K562 (cell line): ENCODE data around the gene PILRA. TPM values are rescaled to one million over a fixed set of nuclear protein-coding genes. Genes with fewer than 3 reads are reported as not detected.

Experiments used
- ARID2 ChIP-seq: fragments of 450-650 bp; IDR thresholded peaks from 2 replicates; pipeline ENCODE4 v1.6.1; 2017; ENCODE audit warnings: antibody characterized with exemption, mild to moderate bottlenecking
- ARNT ChIP-seq, 2 experiments: fragments of 450-650 bp; IDR thresholded peaks; 2 replicates each; pipeline ENCODE4 v1.6.1; 2016; ENCODE audit warnings: mild to moderate bottlenecking in 1 of 2
- ATF1 ChIP-seq, 2 experiments: fragments of 450-650 bp in 1 of 2; IDR thresholded peaks; 2 replicates each; pipeline ENCODE4 v1.6.1; 2016; ENCODE audit warnings: missing compliant biosample characterization in 1 of 2, missing genetic modification characterization in 1 of 2
- BRF1 ChIP-seq: IDR thresholded peaks from 3 replicates; pipeline ENCODE4 v1.6.1; 2011; ENCODE audit warnings: borderline replicate concordance, mild to moderate bottlenecking; ENCODE audit not compliant: insufficient read length; ENCODE audit errors: extremely low read depth
- C11orf30 ChIP-seq: fragments of 450-650 bp; IDR thresholded peaks from 2 replicates; pipeline ENCODE4 v1.6.1; 2016; ENCODE audit warnings: low read depth, mild to moderate bottlenecking
- CREM ChIP-seq: IDR thresholded peaks from 2 replicates; pipeline ENCODE4 v1.6.1; 2014; ENCODE audit warnings: antibody characterized with exemption, low read depth
- MAFK ChIP-seq: IDR thresholded peaks from 2 replicates; pipeline ENCODE4 v1.6.1; 2011; ENCODE audit warnings: low read length, improper control_type of control experiment
- NFE2 ChIP-seq: IDR thresholded peaks from 2 replicates; pipeline ENCODE4 v1.6.1; 2014; ENCODE audit warnings: antibody characterized with exemption, low read depth
- NR3C1 ChIP-seq: sonication (generic); formaldehyde crosslinking; IDR thresholded peaks from 2 replicates; pipeline ENCODE4 v1.8.1; 2022; ENCODE audit warnings: missing genetic modification reagents
- RB1 ChIP-seq: fragments of 450-650 bp; IDR thresholded peaks from 2 replicates; pipeline ENCODE4 v1.6.1; 2017; ENCODE audit warnings: low read depth, mild to moderate bottlenecking
- SMC3 ChIP-seq: conservative IDR thresholded peaks from 2 replicates; pipeline ENCODE4 v1.6.1; 2011; ENCODE audit warnings: low read depth, low read length, improper control_type of control experiment; ENCODE audit not compliant: insufficient read depth
- ZBTB1 ChIP-seq: sonication (generic); formaldehyde crosslinking; IDR thresholded peaks from 2 replicates; pipeline ENCODE4 v1.8.1; 2023; ENCODE audit warnings: missing genetic modification reagents, low read depth, mild to moderate bottlenecking, borderline replicate concordance
- ZFP36 ChIP-seq: fragments of 150-350 bp; IDR thresholded peaks from 2 replicates; pipeline ENCODE4 v1.6.1; 2018; ENCODE audit warnings: low read length, low read depth; ENCODE audit not compliant: partially characterized antibody
- ZNF263 ChIP-seq: sonication (generic); formaldehyde crosslinking; IDR thresholded peaks from 2 replicates; pipeline ENCODE4 v1.8.0; 2022; ENCODE audit warnings: mild to moderate bottlenecking, missing genetic modification reagents, borderline replicate concordance
- ZNF311 ChIP-seq: fragments of 250-450 bp; sonication (Bioruptor Pico); IDR thresholded peaks from 2 replicates; pipeline ENCODE4 v1.4.0; 2020; ENCODE audit warnings: mild to moderate bottlenecking, moderate library complexity
- polyA plus RNA-seq, 8 experiments: library from polyadenylated mRNA; depleted of rRNA in 4 of 8; stranded (reverse) in 5 of 8; unstranded in 3 of 8; fragments of >200 nt; fragmentation: Nextera tagmentation in 2 of 8; fragmentation: Illumina TruSeq in 1 of 8; extraction: Ambion mirVana in 2 of 8; extraction: Trizol in 1 of 8; gene quantifications; 2 replicates each; pipeline versions ENCODE4 v1.2.1 to v1.2.3, GENCODE V29; 2011 to 2014; ENCODE audit warnings: inconsistent platforms in 1 of 8, missing spikeins in 1 of 8
- total RNA-seq, 7 experiments: library from RNA; depleted of rRNA in 6 of 7; stranded (reverse); fragments of >200 nt in 6 of 7; fragmentation: Illumina TruSeq in 2 of 7; extraction: Trizol in 2 of 7; gene quantifications; 2 replicates each; pipeline versions ENCODE4 v1.2.1 to v1.2.3, GENCODE V29; 2011 to 2021; ENCODE audit warnings: low replicate concordance in 1 of 7
- TF ChIP-seq, protein P1 (sequence below): fragments of 250-450 bp; sonication (Bioruptor Pico); IDR thresholded peaks from 2 replicates; pipeline ENCODE4 v1.5.0; 2020; ENCODE audit warnings: mild to moderate bottlenecking
- TF ChIP-seq, protein P2 (sequence below), 3 experiments: IDR thresholded peaks in 2 of 3; conservative IDR thresholded peaks in 1 of 3; 2 replicates each; pipeline ENCODE4 v1.5.1; 2011 to 2012; ENCODE audit warnings: low read length in 3 of 3, mild to moderate bottlenecking in 3 of 3, control low read depth in 2 of 3, improper control_type of control experiment in 1 of 3, inconsistent platforms in 1 of 3, low read depth in 1 of 3, mixed read lengths in 1 of 3, moderate library complexity in 1 of 3; ENCODE audit not compliant: insufficient read depth in 2 of 3
- TF ChIP-seq, protein P3 (sequence below), 2 experiments: fragments of 450-650 bp; formaldehyde crosslinking in 1 of 2; IDR thresholded peaks; 2 replicates each; pipeline versions ENCODE4 v1.4.0 to v1.6.1; 2014 to 2020; ENCODE audit warnings: mild to moderate bottlenecking in 2 of 2, borderline replicate concordance in 1 of 2, low read depth in 1 of 2

PILRA gene
- total and polyA plus RNA-seq, 9 of the 15 experiments (the other 6 are each of a cell fraction or from before 2014, with no cell fraction given), result 0.13 to 1.8 (median 0.62) TPM

DNA sequence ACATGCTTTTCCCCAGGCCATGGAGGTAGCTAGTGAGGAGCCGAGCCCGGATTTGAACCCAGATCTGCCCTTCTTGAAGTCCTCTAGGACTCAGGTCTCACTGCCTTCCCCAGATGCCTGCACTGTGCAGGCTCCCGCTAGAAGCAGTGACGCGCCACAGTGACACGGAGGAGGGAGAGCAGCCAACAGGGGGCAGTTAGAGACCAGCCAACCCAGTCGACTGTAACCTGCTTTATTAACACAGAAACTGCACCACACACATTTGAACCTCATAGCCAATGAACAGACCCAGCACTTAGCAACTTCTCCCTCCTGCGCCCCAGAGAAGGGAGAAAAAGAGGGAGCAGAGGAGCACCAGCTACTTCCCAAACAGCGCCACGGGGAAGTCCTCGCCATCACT lies 27.4 kb downstream of the PILRA start (continued):
- TF ChIP-seq ZBTB1 (CRISPR knock-in tag) (no peak), ZFP36 (peak; percentile 33), RB1 (peak; percentile 64; the same call in 1 of the 2 replicates), ZNF311 (CRISPR knock-in tag) (no peak), MAFK (no peak), ARNT (IDR thresholded peaks at IDR 0.05) (0 out of 4 replicates have a peak, but pooled peaks of 1 of the 2 experiments have one; percentile 41), C11orf30 (no peak), NFE2 (peak; percentile 15; the same call in 1 of the 2 replicates), ATF1 (CRISPR knock-in tag; IDR thresholded peaks at IDR 0.05) (peak; percentile 71), ATF1 (tag; IDR thresholded peaks at IDR 0.05) (peak; percentile 91), BRF1 (no peak), NR3C1 (CRISPR knock-in tag) (no peak), ARID2 (peak; percentile 65), ZNF263 (CRISPR knock-in tag) (peak; percentile 88), CREM (peak; percentile 94), SMC3 (peak; percentile 82)
- TF ChIP-seq, protein P1, sequence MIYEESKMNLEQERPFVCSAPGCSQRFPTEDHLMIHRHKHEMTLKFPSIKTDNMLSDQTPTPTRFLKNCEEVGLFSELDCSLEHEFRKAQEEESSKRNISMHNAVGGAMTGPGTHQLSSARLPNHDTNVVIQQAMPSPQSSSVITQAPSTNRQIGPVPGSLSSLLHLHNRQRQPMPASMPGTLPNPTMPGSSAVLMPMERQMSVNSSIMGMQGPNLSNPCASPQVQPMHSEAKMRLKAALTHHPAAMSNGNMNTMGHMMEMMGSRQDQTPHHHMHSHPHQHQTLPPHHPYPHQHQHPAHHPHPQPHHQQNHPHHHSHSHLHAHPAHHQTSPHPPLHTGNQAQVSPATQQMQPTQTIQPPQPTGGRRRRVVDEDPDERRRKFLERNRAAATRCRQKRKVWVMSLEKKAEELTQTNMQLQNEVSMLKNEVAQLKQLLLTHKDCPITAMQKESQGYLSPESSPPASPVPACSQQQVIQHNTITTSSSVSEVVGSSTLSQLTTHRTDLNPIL (CRISPR knock-in tag), result no peak
- TF ChIP-seq, protein P2, sequence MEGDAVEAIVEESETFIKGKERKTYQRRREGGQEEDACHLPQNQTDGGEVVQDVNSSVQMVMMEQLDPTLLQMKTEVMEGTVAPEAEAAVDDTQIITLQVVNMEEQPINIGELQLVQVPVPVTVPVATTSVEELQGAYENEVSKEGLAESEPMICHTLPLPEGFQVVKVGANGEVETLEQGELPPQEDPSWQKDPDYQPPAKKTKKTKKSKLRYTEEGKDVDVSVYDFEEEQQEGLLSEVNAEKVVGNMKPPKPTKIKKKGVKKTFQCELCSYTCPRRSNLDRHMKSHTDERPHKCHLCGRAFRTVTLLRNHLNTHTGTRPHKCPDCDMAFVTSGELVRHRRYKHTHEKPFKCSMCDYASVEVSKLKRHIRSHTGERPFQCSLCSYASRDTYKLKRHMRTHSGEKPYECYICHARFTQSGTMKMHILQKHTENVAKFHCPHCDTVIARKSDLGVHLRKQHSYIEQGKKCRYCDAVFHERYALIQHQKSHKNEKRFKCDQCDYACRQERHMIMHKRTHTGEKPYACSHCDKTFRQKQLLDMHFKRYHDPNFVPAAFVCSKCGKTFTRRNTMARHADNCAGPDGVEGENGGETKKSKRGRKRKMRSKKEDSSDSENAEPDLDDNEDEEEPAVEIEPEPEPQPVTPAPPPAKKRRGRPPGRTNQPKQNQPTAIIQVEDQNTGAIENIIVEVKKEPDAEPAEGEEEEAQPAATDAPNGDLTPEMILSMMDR (IDR thresholded peaks at IDR 0.05 in 2 of 3, conservative IDR thresholded peaks at IDR 0.05 in 1 of 3; ENCODE audit: insufficient read depth in 2 of 3, low read depth in 1 of 3, low read length in 3 of 3), result peak; percentile 95 to 97 (median 97)
- TF ChIP-seq, protein P3, sequence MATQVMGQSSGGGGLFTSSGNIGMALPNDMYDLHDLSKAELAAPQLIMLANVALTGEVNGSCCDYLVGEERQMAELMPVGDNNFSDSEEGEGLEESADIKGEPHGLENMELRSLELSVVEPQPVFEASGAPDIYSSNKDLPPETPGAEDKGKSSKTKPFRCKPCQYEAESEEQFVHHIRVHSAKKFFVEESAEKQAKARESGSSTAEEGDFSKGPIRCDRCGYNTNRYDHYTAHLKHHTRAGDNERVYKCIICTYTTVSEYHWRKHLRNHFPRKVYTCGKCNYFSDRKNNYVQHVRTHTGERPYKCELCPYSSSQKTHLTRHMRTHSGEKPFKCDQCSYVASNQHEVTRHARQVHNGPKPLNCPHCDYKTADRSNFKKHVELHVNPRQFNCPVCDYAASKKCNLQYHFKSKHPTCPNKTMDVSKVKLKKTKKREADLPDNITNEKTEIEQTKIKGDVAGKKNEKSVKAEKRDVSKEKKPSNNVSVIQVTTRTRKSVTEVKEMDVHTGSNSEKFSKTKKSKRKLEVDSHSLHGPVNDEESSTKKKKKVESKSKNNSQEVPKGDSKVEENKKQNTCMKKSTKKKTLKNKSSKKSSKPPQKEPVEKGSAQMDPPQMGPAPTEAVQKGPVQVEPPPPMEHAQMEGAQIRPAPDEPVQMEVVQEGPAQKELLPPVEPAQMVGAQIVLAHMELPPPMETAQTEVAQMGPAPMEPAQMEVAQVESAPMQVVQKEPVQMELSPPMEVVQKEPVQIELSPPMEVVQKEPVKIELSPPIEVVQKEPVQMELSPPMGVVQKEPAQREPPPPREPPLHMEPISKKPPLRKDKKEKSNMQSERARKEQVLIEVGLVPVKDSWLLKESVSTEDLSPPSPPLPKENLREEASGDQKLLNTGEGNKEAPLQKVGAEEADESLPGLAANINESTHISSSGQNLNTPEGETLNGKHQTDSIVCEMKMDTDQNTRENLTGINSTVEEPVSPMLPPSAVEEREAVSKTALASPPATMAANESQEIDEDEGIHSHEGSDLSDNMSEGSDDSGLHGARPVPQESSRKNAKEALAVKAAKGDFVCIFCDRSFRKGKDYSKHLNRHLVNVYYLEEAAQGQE (IDR thresholded peaks at IDR 0.05; ENCODE audit: borderline replicate concordance), result peak; percentile 86
- TF ChIP-seq, protein P3 (CRISPR knock-in tag; IDR thresholded peaks at IDR 0.05; ENCODE audit: low read depth), result no peak
